NOMO-1 treated with dmso at 0.1 percent for 144 hours (cell line): ENCODE measurements around the gene VOPP1.
"Not testable (repeated sequence)": the region's sequence is repeated elsewhere in the genome, so short reads cannot be mapped to it uniquely, and the experiment has no call there.

Experiments
- DNase-seq: peaks from one replicate; lab custom pipeline; 2025; ENCODE audit not compliant: unreplicated experiment; lab: John Stamatoyannopoulos, UW

VOPP1 gene

DNA sequence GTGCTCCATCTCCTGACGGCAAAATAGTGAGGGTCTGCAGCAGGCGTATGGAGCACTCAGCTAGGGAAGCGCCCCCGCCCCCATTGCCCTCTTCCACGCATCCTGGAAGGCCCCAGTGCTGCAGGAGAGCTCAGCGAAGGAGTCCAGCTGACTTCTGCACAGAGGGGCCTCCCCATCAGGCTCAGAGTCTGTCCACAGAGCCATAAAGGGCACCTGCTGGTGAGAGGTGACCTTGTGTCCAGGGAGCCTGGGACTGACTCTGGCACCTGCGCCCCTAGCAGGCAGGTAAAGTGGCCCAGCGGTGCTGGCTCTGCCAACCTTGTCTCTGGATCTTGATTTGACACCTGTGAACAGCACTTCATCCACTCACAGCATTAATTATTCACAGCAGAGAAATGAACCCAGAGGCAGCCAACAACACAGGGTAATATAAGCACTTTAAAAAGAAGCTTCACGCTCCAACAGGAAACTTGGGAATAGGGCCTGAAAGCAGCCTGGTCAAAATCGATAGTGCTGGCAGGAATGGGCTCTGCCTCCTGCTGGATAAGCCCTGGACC lies 59.6 kb downstream of the VOPP1 start:
- no peak for DNase-seq

- no peak for DNase-seq
These were observed 61.7 kb downstream of the VOPP1 start for GRCh38 chr7:55510621-55511020.

DNA sequence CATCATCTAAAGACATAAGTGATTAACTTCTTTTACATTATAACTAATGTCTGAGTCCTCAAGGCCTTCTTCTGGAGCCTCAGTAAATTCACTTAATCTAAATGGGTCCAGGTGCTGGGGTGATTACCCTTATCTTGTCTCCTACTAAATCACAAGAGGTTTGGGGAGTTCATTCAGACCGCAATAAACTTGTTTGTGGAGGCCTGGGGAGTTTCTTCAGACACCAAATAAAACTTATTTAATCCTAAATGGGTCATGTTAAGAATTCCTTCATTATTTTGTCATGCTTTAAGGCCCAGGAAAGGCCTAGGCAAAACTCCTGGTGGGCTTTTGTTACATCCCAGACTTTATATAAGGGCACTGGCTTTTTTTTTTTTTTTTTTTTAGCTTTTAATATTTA lies 62.1 kb downstream of the VOPP1 start:
- DNase-seq = not testable (repeated sequence)

GRCh38 chr7:55509322-55509721 lies 63.0 kb downstream of the VOPP1 start:
- DNase-seq = no peak

DNA sequence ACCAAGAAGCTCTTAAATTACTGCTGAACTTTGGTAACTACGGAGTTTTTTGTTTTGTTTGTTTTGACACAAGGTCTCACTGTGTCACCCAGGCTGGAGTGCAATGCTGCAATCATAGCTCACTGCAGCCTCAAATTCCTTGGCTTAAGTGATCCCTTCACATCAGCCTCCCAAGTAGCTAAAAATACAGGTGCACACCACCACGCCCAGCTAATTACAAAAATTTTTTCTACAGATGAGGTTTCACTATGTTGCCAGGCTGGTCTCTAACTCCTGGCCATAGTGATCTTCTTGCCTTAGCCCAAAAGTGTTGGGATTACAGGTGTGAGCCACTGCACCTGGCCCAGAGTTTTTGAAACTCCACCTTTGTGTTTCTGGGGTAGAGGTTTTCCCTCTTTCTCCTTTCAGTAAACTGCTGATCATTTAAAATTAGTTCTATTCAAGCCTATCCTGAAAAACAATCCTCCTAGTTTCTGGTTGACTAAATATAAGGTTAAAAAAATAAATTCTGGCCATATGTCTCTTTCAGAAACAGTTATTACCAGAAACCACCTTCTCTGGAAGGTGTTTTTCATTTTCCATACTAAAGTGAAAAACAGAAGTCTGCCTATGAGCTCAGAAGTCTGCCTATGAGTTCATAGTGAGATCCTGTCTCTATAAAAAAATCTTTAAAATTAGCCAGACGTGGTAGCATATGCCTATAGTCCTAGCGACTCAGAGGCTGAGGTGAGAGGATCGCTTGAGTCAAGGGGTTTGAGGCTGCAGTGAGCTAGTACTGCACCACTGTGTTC lies 63.9 kb downstream of the VOPP1 start:
- DNase-seq = no peak

DNA sequence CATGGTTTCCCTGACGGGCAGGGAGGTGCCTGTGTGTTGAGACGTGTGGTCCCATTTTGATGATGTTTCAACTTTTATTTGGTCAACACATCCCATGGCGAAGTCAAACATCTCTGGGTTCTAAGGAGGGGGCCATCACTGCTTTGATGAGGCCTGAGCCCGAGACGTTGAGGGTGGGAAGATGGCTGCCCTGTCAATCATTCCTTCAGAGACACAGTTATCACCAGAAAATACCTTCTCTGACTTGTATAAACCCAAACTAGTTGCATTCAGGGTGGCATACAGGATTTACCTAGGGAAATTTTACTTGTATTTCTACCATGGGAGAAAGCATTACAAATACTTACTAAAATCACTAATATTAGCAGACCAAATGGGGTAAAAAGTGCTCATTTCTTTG lies 64.6 kb downstream of the VOPP1 start:
- DNase-seq = no peak

- DNase-seq = no peak
These were observed 67.2 kb downstream of the VOPP1 start for GRCh38 chr7:55504967-55505658.

DNA sequence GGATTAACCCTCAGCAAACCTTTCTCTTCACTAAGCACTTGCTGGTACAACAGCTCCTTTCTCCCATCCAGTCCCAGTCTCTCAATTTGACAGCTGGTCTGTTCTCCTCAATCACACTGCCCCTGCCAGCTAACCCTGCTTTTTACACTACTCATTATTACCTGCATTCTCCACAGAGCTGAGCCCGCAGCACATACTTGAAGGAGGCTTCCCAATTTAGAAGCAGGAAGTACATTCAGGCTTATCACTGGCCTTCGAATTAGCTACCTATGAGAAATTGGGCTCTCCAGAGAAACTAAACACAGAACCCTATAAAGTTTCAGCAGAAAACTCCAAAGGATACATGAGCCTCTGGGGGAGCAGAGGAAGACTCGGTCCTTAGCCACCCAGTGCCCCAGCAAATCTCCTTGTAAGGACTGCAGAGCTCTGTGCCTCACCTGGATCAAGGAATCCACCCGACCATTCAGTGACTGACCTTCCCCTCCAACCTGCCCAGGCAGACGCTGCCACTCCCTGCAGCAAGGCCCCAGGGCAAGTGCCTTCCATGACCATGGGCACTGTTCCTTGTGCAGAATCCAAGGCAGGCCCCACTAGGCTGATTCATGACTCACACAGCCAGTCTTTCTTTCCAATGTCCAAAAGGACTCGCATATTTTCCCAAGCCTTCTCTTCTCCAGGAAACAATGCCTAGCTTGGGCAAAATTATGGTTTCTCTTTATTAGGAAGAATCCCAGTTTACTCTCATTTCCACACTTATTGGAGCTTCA lies 68.0 kb downstream of the VOPP1 start:
- no peak for DNase-seq

GRCh38 chr7:55502858-55503440 lies 69.4 kb downstream of the VOPP1 start:
- no peak for DNase-seq

DNA sequence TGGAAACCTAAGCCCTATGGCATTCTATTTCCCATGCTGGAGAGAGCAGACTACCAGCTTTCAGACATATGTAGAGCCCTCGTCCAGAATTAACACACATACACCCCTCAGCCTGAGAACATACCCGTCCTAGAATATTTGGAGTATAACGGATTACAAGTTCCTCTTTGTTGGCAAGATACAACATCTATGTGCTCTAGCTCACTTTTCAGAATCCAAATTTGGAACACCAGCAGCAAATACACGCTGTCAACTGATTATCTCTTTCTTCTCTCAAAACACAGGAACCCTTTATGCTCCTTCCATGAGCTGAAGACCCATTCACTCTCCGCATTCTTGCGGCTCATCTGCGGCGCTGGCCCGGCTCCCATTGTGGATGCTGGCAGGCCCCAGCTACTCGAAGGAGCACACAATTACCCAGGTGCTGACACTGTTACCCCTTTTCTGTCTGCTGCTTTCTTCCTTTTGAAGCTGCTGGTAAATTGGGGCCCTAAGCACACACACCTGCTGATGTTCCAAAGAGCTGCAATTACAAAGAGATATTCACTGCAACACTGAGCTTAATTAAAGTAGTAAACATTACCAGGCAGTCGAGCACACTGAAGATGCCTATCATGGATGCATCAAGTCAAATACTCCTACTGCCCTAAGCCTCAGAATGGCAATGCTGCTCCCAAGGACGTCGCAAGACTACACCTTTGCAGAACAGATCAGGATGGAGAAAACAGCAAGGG lies 70.0 kb downstream of the VOPP1 start:
- no peak for DNase-seq

- DNase-seq = no peak
These were observed 70.7 kb downstream of the VOPP1 start for GRCh38 chr7:55501611-55502010.

DNA sequence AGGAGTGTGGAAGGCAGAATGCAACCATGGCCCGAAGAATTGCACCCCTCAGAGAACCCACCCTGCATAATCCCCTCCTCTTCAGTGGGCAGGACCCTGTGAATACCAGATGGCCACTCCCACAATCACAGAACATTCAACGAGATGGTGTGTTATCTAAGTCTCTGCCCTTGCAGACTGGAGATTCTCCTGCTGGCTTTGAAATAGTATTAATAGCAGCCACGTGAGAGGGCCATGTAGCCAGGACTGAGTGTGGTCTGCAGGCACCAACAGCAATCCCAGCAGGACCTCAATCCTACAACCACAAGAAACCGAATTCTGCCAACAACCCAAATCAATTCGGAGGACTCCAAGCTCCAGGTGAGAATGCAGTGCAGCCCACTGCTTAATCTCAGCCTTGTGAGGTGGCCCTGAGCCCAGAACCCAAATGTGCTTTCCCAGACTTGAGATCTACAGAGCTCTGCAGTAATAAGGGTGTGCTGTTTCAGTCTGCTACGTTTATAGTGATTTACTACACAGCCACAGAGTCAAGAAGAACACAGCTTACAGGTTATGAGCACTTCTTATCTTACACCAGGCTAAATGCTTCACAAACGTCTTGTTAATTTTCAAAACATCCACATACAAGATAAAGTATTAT lies 72.1 kb downstream of the VOPP1 start:
- no peak for DNase-seq

DNA sequence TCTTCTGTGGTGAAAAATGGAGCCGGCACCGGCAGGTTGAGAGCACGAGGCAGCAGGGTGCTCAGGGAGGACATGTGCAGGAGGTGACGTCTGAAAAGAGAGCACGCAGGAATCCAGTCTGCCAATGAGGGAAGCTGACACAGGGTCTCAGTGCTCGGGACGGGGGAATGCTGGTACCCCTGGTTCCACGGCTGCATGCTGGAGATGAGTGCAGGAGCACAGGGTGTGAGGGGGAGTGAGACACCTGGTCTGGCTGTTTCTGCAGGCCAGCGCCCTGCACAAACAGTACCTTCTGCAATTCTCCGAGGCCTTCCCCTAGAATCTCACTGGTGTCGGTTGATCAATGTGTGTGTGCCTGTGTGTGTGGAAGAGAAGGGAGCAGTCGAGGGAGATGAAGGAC lies 72.7 kb downstream of the VOPP1 start:
- DNase-seq = no peak

GRCh38 chr7:55498770-55499169 lies 73.5 kb downstream of the VOPP1 start:
- DNase-seq = no peak

DNA sequence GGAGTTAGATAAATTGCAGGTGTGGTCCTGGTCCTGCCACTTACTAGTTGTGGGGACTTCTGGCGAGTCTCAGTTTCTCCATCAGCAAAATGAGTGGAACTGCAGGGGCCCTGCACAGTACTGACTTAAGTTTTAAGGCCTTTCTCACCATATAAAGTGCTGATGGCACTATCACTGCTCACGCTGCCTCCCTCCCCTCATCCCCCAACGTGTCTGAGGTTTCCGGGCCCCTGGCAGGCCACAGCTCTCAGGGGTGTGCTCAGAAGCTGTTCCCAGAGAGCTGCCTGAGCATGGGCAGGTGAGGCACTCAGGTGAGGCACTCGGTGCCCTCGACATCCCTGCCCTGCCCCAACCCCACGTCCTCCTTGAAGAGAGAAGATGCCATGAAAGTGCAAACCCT lies 74.2 kb downstream of the VOPP1 start:
- no peak for DNase-seq

GRCh38 chr7:55497521-55497920 lies 74.8 kb downstream of the VOPP1 start:
- DNase-seq = no peak

GRCh38 chr7:55496906-55497305 lies 75.4 kb downstream of the VOPP1 start:
- DNase-seq = no peak

- no peak for DNase-seq
These were observed 77.4 kb downstream of the VOPP1 start for GRCh38 chr7:55494951-55495350.

- no peak for DNase-seq
These were observed 78.9 kb downstream of the VOPP1 start for GRCh38 chr7:55493408-55493807.

GRCh38 chr7:55491346-55491745 lies 81.0 kb downstream of the VOPP1 start:
- DNase-seq = no peak
